PC-3 (cell line): Measurements from ENCODE around the gene GPR137B. TPM values are rescaled to one million over a fixed set of nuclear protein-coding genes. Genes with fewer than 3 reads are reported as not detected.
"Not testable (repeated sequence)": the region's sequence is repeated elsewhere in the genome, so short reads cannot be mapped to it uniquely, and the experiment has no call there.

ENCODE experiments used
- ATAC-seq: fragments of 200-7000 bp; cut with Tn5 transposase; 2 replicates; pipeline ENCODE4 v1.9.1; 2020; ENCODE audit warnings: mild to moderate bottlenecking, moderate library complexity
- BruUV-seq: library from RNA; stranded (reverse); fragments of 400-500 nt; replicated peaks from 2 replicates; lab custom pipeline; 2021; lab: Mats Ljungman, UMichigan
- CTCF ChIA-PET: fragments of 300-600 bp; sonication (Branson Sonifier 250); formaldehyde crosslinking; loops from one replicate; lab custom pipeline; 2022; ENCODE audit warnings: antibody characterized with exemption; lab: Charles Lee
- POLR2A ChIA-PET: fragments of 300-600 bp; sonication (Branson Sonifier 250); formaldehyde crosslinking; loops from one replicate; lab custom pipeline; 2022; ENCODE audit warnings: antibody characterized with exemption; ENCODE audit not compliant: unreplicated experiment; lab: Charles Lee
- DNase-seq: peaks from one replicate; pipeline ENCODE4 v3.0.0-alpha.2; 2015
- H2AFZ ChIP-seq: fragments of 300-600 bp; sonication (generic); 2 replicates; pipeline ENCODE4 v1.6.0; 2016; ENCODE audit warnings: antibody characterized with exemption, low read length
- H3F3A ChIP-seq: fragments of 300-600 bp; sonication (generic); one replicate; pipeline ENCODE4 v1.6.0; 2017; ENCODE audit warnings: antibody characterized with exemption, low read length, control low read depth, mild to moderate bottlenecking; ENCODE audit not compliant: unreplicated experiment
- H3K27ac ChIP-seq: fragments of 300-600 bp; sonication (generic); 2 replicates; pipeline ENCODE4 v1.5.1; 2016; ENCODE audit warnings: mild to moderate bottlenecking, low read length
- H3K27me3 ChIP-seq: fragments of 300-600 bp; sonication (generic); 2 replicates; pipeline ENCODE4 v1.6.1; 2016; ENCODE audit warnings: low read length, mixed read lengths
- H3K36me3 ChIP-seq: fragments of 300-600 bp; sonication (generic); 2 replicates; pipeline ENCODE4 v1.6.1; 2016; ENCODE audit warnings: low read depth, mixed run types, low read length, mixed read lengths
- H3K4me1 ChIP-seq: fragments of 300-600 bp; sonication (generic); 2 replicates; pipeline ENCODE4 v1.5.1; 2016; ENCODE audit warnings: low read length; ENCODE audit not compliant: insufficient read depth
- H3K4me2 ChIP-seq: fragments of 300-600 bp; sonication (generic); 2 replicates; pipeline ENCODE4 v1.6.0; 2016; ENCODE audit warnings: low read length
- H3K4me3 ChIP-seq: fragments of 300-600 bp; sonication (generic); 2 replicates; pipeline ENCODE4 v1.5.1; 2016; ENCODE audit warnings: mild to moderate bottlenecking, low read length, mixed read lengths
- H3K79me2 ChIP-seq: fragments of 300-600 bp; sonication (generic); 2 replicates; pipeline ENCODE4 v1.6.1; 2017; ENCODE audit warnings: low read length, mixed read lengths
- H3K9ac ChIP-seq: fragments of 300-600 bp; sonication (generic); 2 replicates; pipeline ENCODE4 v1.6.0; 2016; ENCODE audit warnings: mild to moderate bottlenecking, low read length
- H3K9me2 ChIP-seq: fragments of 300-600 bp; sonication (generic); replicated peaks from 2 replicates; pipeline ENCODE4 v1.6.1; 2016; ENCODE audit warnings: mixed run types, low read length, mixed read lengths
- H3K9me3 ChIP-seq: fragments of 300-600 bp; sonication (generic); 2 replicates; pipeline ENCODE4 v1.6.1; 2016; ENCODE audit warnings: low read length, mixed read lengths
- H4K20me1 ChIP-seq: fragments of 300-600 bp; sonication (generic); 2 replicates; pipeline ENCODE4 v1.6.1; 2016; ENCODE audit warnings: low read length, mixed read lengths
- EZH2 ChIP-seq: fragments of 300-600 bp; sonication (generic); IDR thresholded peaks from one replicate; pipeline ENCODE4 v1.6.1; 2017; ENCODE audit warnings: antibody characterized with exemption, mild to moderate bottlenecking, low read length; ENCODE audit not compliant: unreplicated experiment
- EZH2phosphoT487 ChIP-seq: fragments of 300-600 bp; sonication (generic); IDR thresholded peaks from 2 replicates; pipeline ENCODE4 v1.6.1; 2018; ENCODE audit warnings: mild to moderate bottlenecking, antibody characterized with exemption, low read length, borderline replicate concordance
- intact Hi-C: fragments of 100-400 bp; cut with micrococcal nuclease; formaldehyde crosslinking; loops from 2 replicates; pipeline ENCODE4 v1.9.0; 2023
- total RNA-seq: library from RNA; depleted of rRNA; stranded (reverse); fragments of >200 nt; gene quantifications from 2 replicates; pipeline ENCODE4 v1.2.3, GENCODE V29; 2014
- TF ChIP-seq, protein P1 (sequence below): fragments of 300-600 bp; sonication (generic); conservative IDR thresholded peaks from 2 replicates; pipeline ENCODE4 v1.5.1; 2017; ENCODE audit warnings: antibody characterized with exemption, low read depth, mild to moderate bottlenecking, low read length

Gene GPR137B
- total RNA-seq, 1 experiment from 2014 or later, result 2.3 TPM

DNA sequence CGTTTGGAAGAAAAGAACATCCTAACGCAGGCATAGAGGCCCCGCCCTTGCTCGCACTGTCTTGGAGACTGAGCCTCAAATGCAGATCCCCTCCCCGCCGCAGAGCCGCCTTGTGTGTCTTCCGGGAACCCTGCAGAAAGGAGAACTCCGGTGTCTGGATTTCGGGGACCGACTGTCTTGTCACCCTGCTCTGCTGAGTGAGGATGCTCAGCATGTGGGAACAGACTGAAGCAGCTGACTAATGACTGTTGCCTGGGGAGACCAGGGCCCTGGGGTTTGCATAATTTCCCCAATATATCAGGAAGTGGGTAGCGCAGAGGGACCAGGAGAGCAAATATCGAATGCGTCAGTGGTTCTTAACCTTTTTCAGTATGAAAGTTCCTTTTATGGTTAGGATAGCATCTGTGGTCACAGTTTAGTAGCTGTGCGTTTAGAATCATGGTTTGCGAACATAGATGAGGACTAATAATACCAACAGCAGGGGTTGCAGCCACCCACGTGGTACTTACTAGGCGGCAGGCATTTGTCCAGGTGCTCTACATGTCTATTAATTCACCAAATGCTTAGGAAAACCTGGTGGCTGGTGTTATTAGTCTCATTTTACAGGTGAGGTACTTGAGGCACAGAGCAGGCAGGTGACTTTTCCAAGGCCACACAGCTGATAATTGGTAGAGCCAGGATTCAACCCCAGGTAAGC is 14.3 kb downstream of the GPR137B start:
- Histone ChIP-seq H2AFZ (no peak overlapping the region), H3K79me2 (no peaks in the 10 kb centered on the region), H3K4me1 (no peaks in the 10 kb centered on the region), H3K36me3 (no peaks in the 10 kb centered on the region), H3K9me3 (no peaks in the 10 kb centered on the region), H3K27me3 (no peaks in the 10 kb centered on the region), H3K4me3 (no peak overlapping the region), H3K4me2 (no peak overlapping the region), H3K9me2 (no peaks in the 10 kb centered on the region), H4K20me1 (no peaks in the 10 kb centered on the region), H3K27ac (no peak overlapping the region), H3K9ac (no peak overlapping the region), H3F3A (no peaks in the 10 kb centered on the region)
- TF ChIP-seq, protein P1, sequence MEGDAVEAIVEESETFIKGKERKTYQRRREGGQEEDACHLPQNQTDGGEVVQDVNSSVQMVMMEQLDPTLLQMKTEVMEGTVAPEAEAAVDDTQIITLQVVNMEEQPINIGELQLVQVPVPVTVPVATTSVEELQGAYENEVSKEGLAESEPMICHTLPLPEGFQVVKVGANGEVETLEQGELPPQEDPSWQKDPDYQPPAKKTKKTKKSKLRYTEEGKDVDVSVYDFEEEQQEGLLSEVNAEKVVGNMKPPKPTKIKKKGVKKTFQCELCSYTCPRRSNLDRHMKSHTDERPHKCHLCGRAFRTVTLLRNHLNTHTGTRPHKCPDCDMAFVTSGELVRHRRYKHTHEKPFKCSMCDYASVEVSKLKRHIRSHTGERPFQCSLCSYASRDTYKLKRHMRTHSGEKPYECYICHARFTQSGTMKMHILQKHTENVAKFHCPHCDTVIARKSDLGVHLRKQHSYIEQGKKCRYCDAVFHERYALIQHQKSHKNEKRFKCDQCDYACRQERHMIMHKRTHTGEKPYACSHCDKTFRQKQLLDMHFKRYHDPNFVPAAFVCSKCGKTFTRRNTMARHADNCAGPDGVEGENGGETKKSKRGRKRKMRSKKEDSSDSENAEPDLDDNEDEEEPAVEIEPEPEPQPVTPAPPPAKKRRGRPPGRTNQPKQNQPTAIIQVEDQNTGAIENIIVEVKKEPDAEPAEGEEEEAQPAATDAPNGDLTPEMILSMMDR, result no peak
- TF ChIP-seq EZH2, result no peak
- no peak for TF ChIP-seq EZH2phosphoT487
- ChIA-PET CTCF (no interaction called here), POLR2A (no interaction called here)
- no TSS peak for BruUV-seq
- intact Hi-C loops, result no loop called here
- ATAC-seq (no peak), DNase-seq (no peak)

DNA sequence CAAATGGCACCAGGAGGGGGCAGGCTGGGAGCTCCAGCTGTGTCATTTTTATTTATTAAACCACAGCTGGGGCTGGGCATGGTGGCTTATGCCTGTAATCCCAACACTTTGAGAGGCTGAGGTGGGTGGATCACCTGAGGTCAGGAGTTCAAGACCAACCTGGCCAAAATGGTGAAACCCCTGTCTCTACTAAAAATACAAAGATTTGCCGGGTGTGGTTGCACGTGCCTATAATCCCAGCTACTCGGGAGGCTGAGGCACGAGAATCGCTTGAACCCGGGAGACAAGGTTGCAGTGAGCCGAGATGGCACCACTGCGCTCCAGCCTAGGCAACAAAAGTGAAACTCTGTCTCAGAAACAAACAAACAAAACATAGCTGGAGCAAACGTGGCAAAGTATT is 15.7 kb downstream of the GPR137B start:
- H3K9me3 ChIP-seq, H3K9me2 ChIP-seq, H3K4me3 ChIP-seq, H3F3A ChIP-seq, DNase-seq, H3K27me3 ChIP-seq, H2AFZ ChIP-seq, H3K27ac ChIP-seq, intact Hi-C loops, POLR2A ChIA-PET, ATAC-seq, H3K9ac ChIP-seq, CTCF ChIA-PET, H3K4me2 ChIP-seq, H3K79me2 ChIP-seq, H3K36me3 ChIP-seq, H3K4me1 ChIP-seq, H4K20me1 ChIP-seq, BruUV-seq: not testable (repeated sequence)
- TF ChIP-seq, protein P1, result 0 out of 2 replicates have a peak, but pooled peaks have one; percentile 12

DNA sequence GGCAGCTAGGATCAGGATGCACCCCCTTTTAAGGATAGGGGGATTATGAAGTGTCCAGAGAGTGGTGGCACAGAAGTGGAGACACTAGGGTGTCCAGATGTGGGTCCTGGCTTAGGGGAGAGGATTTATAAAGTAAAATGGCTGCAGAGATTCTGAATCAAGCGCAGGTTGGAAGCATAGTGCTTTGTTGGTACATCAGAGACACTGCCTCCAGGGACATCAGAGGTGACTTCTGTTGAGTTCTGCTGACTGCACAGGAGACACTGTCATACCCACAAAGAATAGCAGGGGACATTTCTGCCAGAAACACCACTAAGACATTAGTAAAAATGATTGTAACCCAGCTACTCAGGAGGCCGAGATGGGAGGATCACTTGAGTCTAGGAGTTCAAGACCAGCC is 16.4 kb downstream of the GPR137B start:
- Histone ChIP-seq H3K4me2 (no peak overlapping the region), H3K4me1 (no peaks in the 10 kb centered on the region), H3K9me2 (no peaks in the 10 kb centered on the region), H3K79me2 (no peaks in the 10 kb centered on the region), H3K36me3 (no peaks in the 10 kb centered on the region), H3K9me3 (no peaks in the 10 kb centered on the region), H2AFZ (no peak overlapping the region), H3K9ac (no peak overlapping the region), H4K20me1 (no peaks in the 10 kb centered on the region), H3F3A (no peaks in the 10 kb centered on the region), H3K27me3 (no peaks in the 10 kb centered on the region), H3K27ac (no peak overlapping the region), H3K4me3 (no peak overlapping the region)
- ATAC-seq (no peak), DNase-seq (no peak)
- ChIA-PET CTCF (no interaction called here), POLR2A (no interaction called here)
- intact Hi-C loops, result no loop called here
- no TSS peak for BruUV-seq
- no peak for TF ChIP-seq EZH2
- TF ChIP-seq, protein P1, result no peak
- TF ChIP-seq EZH2phosphoT487, result no peak
